IPS-NIHi11 (cell line): ENCODE measurements around the gene LSM7.

Experiments
- DNase-seq: peaks from one replicate; pipeline ENCODE4 v3.0.0; 2012; ENCODE audit warnings: mixed read lengths, low spot score

LSM7 gene

GRCh38 chr19:2338055-2338615 lies 9.7 kb upstream of the LSM7 start:
- DNase-seq: no peak

GRCh38 chr19:2337329-2337707 lies 8.9 kb upstream of the LSM7 start:
- DNase-seq: peak; percentile 82

GRCh38 chr19:2336528-2337328 lies 8.3 kb upstream of the LSM7 start:
- no peak for DNase-seq

- no peak for DNase-seq
These were observed 7.5 kb upstream of the LSM7 start for GRCh38 chr19:2335848-2336247.

DNA sequence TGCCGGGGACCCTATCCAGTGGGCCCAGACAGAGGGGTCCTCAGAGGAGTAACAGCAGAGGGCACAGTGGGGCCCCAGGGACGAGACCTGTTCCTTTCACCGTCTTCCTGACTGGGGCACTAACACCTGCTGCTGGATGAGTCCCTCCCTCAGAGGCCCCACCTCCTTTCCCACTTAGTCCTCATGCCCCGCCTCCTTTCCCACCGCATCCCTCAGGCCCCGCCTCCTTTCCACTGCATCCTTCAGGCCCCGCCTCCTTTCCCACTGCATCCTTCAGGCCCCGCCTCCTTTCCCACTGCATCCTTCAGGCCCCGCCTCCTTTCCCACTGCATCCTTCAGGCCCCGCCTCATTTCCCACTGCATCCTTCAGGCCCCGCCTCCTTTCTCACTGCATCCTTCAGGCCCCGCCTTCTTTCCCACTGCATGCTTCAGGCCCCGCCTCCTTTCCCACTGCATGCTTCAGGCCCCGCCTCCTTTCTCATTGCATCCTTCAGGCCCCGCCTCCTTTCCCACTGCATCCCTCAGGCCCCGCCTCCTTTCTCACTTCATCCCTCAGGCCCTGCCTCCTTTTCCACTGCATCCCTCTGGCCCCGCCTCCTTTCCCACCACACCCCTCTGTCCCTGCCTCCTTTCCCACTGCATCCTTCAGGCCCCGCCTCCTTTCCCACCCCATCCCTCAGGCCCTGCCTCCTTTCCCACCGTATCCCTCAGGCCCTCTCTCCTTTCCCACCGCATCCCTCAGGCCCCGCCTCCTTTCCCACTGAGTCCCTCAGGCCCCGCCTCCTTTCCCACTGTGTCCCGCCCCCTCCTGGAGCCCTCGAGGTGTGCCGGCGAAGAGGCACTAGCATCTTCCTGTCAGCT lies 6.8 kb upstream of the LSM7 start:
- DNase-seq: no peak

GRCh38 chr19:2334426-2334825 lies 6.0 kb upstream of the LSM7 start:
- DNase-seq: no peak

DNA sequence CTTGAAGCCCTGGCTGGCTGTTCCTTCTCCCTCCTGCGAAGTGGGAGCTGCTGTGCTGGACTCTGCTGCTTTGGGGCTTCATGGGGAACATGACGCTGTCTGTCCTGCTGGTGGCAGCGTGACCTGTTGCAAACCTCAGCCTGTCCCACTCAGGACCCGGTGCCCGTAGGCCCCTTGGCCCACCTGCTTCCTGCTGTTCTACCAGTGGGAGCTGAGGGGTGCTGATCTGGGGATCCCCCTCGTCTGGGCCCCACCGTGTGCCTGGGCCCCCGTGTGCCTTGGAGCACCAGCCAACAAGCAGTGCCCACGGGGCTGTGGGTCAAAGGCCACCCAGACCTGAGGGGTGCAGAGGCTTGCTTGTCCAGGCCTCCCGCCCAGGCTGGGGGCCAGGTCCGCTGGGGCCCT lies 5.4 kb upstream of the LSM7 start:
- DNase-seq: no peak

DNA sequence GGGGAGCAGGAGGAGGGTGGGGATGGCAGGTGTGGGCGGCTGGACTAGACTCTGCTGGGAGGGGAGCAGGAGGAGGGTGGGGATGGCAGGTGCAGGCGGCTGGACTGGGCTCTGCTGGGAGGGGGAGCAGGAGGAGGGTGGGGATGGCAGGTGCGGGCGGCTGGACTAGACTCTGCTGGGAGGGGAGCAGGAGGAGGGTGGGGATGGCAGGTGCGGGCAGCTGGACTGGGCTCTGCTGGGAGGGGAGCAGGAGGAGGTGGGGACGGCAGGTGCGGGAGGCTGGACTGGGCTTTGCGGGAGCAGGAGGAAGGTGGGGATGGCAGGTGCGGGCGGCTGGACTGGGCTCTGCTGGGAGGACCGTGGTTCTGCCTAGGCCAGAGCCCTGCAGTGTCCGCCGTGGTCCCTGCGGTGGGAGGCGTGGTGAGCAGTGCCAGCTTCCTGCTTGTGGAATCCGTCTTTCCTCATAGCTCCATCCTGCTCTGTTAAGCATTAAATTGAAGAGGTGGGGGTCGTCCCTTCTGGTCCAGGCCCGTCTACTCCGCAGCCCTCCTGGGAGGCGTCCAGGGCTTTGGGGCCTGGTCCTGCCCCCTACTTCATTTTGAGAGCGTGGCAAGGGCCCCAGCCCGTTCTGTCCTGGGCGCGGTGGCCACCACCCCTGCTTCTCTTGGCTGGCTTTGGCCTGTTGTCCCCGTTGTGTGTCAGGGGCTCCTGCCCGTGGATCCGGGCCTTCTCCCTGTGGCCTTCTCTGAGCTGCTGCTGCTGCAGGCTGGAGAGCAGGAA lies 4.8 kb upstream of the LSM7 start:
- no peak for DNase-seq

- DNase-seq: no peak
These were observed 4.1 kb upstream of the LSM7 start for GRCh38 chr19:2332341-2333026.

- no peak for DNase-seq
These were observed 3.3 kb upstream of the LSM7 start for GRCh38 chr19:2331601-2332246.

DNA sequence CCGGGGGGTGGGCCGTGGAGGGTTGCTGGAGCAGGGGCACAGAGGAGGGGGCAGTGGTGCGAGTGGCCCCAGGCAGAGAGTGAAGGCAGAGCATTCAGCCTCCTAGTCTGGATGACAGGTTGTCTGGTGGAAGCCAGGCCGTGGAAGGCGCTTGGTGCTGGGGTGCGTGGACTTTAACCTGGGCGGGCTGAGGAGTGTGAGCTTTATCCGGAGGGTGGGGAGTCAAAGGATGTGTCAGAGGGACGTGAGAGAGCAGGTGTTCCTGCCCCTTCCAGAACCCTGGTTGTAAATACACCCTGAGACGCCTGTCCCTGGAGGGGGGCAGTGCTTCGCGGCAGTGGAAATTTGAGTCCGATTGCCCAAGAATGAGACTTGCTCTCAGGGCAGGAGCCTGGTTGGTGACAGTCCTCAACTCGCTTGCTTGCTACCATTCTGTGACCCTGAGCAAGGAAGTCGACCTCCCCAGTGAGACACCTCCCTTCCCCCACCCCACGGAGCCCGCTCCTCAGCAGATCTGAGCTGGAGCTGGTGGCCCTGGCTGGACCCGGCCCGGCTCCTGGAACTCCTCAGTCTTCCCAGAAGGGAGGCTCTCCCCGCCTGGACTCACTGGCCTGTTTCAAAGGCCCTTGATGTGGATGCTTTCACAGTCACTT lies 2.4 kb upstream of the LSM7 start:
- no peak for DNase-seq

DNA sequence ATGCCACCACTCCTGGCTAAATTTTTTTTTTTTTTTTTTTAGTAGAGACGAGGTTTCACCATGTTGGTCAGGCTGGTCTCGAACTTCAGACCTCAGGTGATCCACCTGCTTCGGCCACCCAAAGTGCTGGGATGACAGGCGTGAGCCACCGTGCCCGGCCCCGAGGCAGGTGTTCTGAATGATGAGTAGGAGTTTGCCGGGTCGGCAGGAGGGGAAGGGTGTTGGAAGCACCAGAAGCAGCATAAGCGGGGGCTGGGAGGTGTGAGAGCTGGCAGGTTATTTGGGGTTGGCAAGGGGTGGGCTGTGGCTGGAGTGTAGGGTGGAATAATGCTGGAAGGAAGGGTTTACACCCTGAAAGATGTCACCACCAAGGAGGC lies 1.9 kb upstream of the LSM7 start:
- no peak for DNase-seq

DNA sequence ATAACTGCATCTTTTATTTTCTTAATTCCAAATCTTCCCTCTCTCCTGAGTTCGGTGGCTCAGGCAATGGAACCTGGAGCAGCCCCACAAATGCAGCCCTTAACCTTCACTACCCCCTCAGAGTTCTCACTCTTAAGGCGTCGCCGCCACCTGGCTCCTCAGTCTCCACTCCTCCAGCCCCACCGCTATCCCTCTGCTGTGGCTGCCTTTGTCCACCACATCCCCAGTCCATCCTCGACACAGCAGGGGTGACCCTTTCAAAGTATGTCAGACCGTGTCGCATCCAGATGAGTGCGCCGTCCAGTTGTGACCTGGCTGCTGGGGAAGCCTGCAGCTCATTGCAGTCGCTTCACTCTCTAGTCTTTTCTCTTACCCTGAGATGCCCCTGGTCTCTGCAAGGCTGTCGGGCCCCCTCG lies 1.1 kb upstream of the LSM7 start:
- DNase-seq: no peak

GRCh38 chr19:2329149-2329478 lies 728 bp upstream of the LSM7 start:
- DNase-seq: no peak

- DNase-seq: peak; percentile 75
These were observed 499 bp downstream of the LSM7 start for GRCh38 chr19:2327773-2328400.

GRCh38 chr19:2326699-2327360 lies 1.6 kb downstream of the LSM7 start:
- DNase-seq: no peak

DNA sequence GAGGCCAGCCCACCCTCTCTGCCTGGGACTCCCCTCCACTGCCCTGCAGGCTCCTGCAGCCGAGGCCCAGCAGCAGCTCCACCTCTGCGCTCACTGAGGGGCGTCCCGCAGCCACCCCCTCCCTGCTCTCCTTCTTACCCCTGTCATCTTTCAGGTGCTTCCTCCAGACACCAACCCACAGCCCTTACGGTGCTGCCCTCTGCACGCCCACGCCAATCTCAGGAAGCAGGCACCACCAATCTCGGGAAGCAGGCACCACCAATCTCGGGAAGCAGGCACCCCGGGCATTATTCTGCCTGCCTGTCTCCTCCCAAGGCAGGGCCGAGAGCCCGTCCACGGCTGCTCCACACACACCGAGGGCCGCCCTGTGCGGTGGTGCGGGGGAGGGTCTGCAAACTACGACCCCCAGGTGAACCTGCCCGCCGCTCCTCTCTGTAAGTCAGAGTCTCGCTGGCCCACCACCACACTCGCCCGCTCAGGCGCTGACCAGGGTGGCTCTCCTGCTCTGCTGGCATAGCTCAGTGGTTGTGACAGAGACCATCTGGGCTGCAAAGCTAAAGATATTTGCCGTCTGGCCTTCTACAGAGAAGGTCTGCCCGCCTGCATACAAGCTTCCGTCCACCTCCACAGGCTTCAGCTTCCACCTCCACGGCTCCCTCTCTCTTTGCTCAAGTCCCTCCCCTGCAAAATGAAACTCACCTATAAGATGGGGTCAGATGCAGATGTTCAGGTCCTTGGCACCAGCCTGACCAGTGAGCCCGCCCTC lies 2.9 kb downstream of the LSM7 start:
- DNase-seq: no peak

DNA sequence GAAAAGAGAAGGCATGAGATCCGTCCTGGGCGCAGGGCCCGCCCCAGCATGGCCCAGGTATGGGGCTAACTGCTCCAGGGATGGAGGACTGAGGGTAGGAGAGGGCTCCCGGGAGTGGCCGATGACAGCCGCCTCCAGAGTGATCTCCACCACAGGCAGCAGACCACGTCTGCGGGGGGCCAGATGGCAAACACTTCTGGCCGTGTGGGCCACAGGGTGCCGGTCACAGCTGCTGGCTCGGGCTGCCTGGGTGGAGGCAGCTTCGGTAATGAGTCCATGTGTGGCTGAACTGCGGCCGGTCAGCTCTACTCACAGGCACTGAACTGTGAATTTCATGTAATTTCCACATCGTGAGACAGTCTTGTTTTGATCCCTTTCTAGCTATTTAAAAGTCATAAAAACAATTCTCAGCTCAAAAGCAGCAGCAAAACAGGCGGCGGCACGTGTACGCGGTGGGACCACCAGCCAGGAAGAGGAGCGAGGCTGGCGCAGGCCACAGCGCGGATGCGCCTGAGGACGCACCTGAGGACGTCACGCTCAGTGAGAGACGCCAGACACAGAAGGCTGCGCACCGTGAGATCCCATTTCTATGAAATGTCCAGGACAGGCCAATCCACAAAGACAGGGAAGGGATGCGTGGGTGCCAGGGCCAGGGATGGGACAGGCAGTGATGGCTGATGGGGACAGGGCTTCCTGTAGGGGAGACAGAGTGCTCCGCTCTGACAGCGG lies 4.0 kb downstream of the LSM7 start:
- no peak for DNase-seq
